GM19043 (cell line): ENCODE results near the gene OSBPL5.
"Not testable (repeated sequence)": the region's sequence is repeated elsewhere in the genome, so short reads cannot be mapped to it uniquely, and the experiment has no call there.

Experiments
- ATAC-seq: cut with Tn5 transposase; IDR thresholded peaks from one replicate; pipeline ENCODE4 v1.9.1; 2021; ENCODE audit warnings: low read depth; ENCODE audit not compliant: unreplicated experiment

Gene OSBPL5

GRCh38 chr11:3089236-3090061 lies 75.7 kb downstream of the OSBPL5 start:
- ATAC-seq: no peak

GRCh38 chr11:3088806-3089205 lies 76.3 kb downstream of the OSBPL5 start:
- no peak for ATAC-seq

GRCh38 chr11:3087821-3088800 lies 77.0 kb downstream of the OSBPL5 start:
- no peak for ATAC-seq

GRCh38 chr11:3087373-3087772 lies 77.7 kb downstream of the OSBPL5 start:
- ATAC-seq: no peak

- ATAC-seq: no peak
Observed at GRCh38 chr11:3086671-3087150, 78.4 kb downstream of the OSBPL5 start.

- no peak for ATAC-seq
Observed at GRCh38 chr11:3086114-3086513, 79.0 kb downstream of the OSBPL5 start.

GRCh38 chr11:3085052-3085451 lies 80.1 kb downstream of the OSBPL5 start:
- ATAC-seq: no peak

- no peak for ATAC-seq
Observed at GRCh38 chr11:3083321-3083720, 81.8 kb downstream of the OSBPL5 start.

- ATAC-seq: no peak
Observed at GRCh38 chr11:3081386-3081751, 83.7 kb downstream of the OSBPL5 start.

GRCh38 chr11:3080733-3081385 lies 84.3 kb downstream of the OSBPL5 start:
- ATAC-seq: no peak

GRCh38 chr11:3080104-3080503 lies 85.0 kb downstream of the OSBPL5 start:
- no peak for ATAC-seq

- ATAC-seq: no peak
Observed at GRCh38 chr11:3077846-3078440, 87.2 kb downstream of the OSBPL5 start.

GRCh38 chr11:3077189-3077836 lies 87.8 kb downstream of the OSBPL5 start:
- ATAC-seq: no peak

GRCh38 chr11:3074912-3075589 lies 90.1 kb downstream of the OSBPL5 start:
- ATAC-seq: no peak

- ATAC-seq: no peak
Observed at GRCh38 chr11:3073029-3073435, 92.1 kb downstream of the OSBPL5 start.

- no peak for ATAC-seq
Observed at GRCh38 chr11:3069425-3069824, 95.7 kb downstream of the OSBPL5 start.

GRCh38 chr11:3066308-3066707 lies 98.8 kb downstream of the OSBPL5 start:
- ATAC-seq: not testable (repeated sequence)

GRCh38 chr11:3064709-3065108 lies 100.4 kb downstream of the OSBPL5 start:
- ATAC-seq: not testable (repeated sequence)

GRCh38 chr11:3063876-3064275 lies 101.2 kb downstream of the OSBPL5 start:
- ATAC-seq: not testable (repeated sequence)
